ENCODE results near the gene CCDC12.

GRCh38 chr3:47024932-47025331 is 48.4 kb upstream of the CCDC12 start:
- TF ChIP-seq CTCF (conservative IDR thresholded peaks at IDR 0.05) (no peak), ZFX (IDR thresholded peaks at IDR 0.05) (no peak)
